IMR-90 (cell line): ENCODE results near the gene CCER1.

Experiments used
- CEBPB ChIP-seq: IDR thresholded peaks from 2 replicates; pipeline ENCODE4 v1.6.1; 2012; ENCODE audit warnings: low read depth, low read length, improper control_type of control experiment
- MXI1 ChIP-seq: IDR thresholded peaks from 2 replicates; pipeline ENCODE4 v1.6.1; 2012; ENCODE audit warnings: low read depth, mild to moderate bottlenecking, low read length, moderate library complexity, borderline replicate concordance
- POLR2A ChIP-seq: IDR thresholded peaks from 2 replicates; pipeline ENCODE4 v1.6.1; 2012; ENCODE audit warnings: mild to moderate bottlenecking, low read depth, low read length
- RAD21 ChIP-seq: IDR thresholded peaks from 2 replicates; pipeline ENCODE4 v1.6.1; 2012; ENCODE audit warnings: low read length, improper control_type of control experiment
- SMC3 ChIP-seq: fragments of 150-350 bp; IDR thresholded peaks from 2 replicates; pipeline ENCODE4 v1.6.1; 2016; ENCODE audit warnings: low read depth, mild to moderate bottlenecking, antibody characterized with exemption, low read length, moderate library complexity
- TF ChIP-seq, protein P1 (sequence below): conservative IDR thresholded peaks from 2 replicates; pipeline ENCODE4 v1.5.1; 2012; ENCODE audit warnings: mild to moderate bottlenecking, low read depth, low read length, improper control_type of control experiment
- TF ChIP-seq, protein P2 (sequence below): fragments of 150-350 bp; IDR thresholded peaks from 2 replicates; pipeline ENCODE4 v1.6.1; 2016; ENCODE audit warnings: low read depth, mild to moderate bottlenecking, low read length, moderate library complexity, borderline replicate concordance

DNA sequence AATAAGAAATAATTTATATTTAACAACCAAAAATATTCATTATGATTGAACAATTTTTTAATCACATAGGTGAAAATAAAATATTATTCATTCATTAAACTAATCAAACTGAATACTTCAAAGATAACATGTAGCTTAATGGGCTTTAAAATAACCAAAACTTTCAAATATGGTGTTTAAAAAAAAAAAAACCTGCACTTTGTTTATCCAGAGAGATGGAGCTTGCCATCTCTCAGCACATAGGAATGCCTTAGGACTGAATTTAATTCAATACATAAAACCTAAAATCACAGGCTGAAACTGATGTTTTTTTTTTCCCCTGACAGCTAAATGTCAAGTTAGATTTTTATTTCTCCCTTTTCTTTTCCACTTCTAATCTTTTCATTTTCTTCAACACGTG, 14.4 kb upstream of the CCER1 start:
- TF ChIP-seq POLR2A (no peak), RAD21 (no peak), MXI1 (no peak), SMC3 (no peak), CEBPB (no peak)
- TF ChIP-seq, protein P1, sequence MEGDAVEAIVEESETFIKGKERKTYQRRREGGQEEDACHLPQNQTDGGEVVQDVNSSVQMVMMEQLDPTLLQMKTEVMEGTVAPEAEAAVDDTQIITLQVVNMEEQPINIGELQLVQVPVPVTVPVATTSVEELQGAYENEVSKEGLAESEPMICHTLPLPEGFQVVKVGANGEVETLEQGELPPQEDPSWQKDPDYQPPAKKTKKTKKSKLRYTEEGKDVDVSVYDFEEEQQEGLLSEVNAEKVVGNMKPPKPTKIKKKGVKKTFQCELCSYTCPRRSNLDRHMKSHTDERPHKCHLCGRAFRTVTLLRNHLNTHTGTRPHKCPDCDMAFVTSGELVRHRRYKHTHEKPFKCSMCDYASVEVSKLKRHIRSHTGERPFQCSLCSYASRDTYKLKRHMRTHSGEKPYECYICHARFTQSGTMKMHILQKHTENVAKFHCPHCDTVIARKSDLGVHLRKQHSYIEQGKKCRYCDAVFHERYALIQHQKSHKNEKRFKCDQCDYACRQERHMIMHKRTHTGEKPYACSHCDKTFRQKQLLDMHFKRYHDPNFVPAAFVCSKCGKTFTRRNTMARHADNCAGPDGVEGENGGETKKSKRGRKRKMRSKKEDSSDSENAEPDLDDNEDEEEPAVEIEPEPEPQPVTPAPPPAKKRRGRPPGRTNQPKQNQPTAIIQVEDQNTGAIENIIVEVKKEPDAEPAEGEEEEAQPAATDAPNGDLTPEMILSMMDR = no peak
- TF ChIP-seq, protein P2, sequence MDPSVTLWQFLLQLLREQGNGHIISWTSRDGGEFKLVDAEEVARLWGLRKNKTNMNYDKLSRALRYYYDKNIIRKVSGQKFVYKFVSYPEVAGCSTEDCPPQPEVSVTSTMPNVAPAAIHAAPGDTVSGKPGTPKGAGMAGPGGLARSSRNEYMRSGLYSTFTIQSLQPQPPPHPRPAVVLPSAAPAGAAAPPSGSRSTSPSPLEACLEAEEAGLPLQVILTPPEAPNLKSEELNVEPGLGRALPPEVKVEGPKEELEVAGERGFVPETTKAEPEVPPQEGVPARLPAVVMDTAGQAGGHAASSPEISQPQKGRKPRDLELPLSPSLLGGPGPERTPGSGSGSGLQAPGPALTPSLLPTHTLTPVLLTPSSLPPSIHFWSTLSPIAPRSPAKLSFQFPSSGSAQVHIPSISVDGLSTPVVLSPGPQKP = no peak
